AG10803 (cell line): Measurements from ENCODE around the gene KCNH1.

Experiments
- DNase-seq: peaks from one replicate; pipeline ENCODE4 v3.0.0; 2010; ENCODE audit warnings: low read depth
- H3K4me3 ChIP-seq: 2 replicates; pipeline ENCODE4 v1.5.1; 2011; ENCODE audit warnings: mild to moderate bottlenecking, low read length, control low read depth
- TF ChIP-seq, protein P1 (sequence below): conservative IDR thresholded peaks from 2 replicates; pipeline ENCODE4 v1.5.1; 2011; ENCODE audit warnings: mild to moderate bottlenecking, low read length, control low read depth, inconsistent platforms

Gene KCNH1

DNA sequence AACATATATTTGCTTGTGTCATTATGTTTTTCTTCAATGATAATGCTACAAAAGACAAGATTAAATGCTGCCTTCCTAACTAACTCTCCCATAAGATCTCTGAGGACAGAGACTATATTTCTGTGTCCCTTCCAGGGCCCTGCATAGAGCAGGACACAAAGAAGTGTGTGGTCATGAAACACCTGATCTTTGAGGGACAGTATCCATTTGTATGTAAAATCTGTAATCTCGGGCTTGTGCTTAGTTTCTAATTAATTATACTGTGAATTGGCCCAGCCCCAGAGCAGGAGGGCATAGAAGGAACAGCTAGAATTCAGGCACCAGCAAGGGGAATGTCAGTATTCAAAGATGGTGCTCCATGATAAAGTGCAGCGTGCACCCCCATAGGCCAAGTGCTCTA is 430.4 kb downstream of the KCNH1 start:
- H3K4me3 ChIP-seq: no peak overlapping the region
- DNase-seq: no peak
- TF ChIP-seq, protein P1, sequence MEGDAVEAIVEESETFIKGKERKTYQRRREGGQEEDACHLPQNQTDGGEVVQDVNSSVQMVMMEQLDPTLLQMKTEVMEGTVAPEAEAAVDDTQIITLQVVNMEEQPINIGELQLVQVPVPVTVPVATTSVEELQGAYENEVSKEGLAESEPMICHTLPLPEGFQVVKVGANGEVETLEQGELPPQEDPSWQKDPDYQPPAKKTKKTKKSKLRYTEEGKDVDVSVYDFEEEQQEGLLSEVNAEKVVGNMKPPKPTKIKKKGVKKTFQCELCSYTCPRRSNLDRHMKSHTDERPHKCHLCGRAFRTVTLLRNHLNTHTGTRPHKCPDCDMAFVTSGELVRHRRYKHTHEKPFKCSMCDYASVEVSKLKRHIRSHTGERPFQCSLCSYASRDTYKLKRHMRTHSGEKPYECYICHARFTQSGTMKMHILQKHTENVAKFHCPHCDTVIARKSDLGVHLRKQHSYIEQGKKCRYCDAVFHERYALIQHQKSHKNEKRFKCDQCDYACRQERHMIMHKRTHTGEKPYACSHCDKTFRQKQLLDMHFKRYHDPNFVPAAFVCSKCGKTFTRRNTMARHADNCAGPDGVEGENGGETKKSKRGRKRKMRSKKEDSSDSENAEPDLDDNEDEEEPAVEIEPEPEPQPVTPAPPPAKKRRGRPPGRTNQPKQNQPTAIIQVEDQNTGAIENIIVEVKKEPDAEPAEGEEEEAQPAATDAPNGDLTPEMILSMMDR: no peak

DNA sequence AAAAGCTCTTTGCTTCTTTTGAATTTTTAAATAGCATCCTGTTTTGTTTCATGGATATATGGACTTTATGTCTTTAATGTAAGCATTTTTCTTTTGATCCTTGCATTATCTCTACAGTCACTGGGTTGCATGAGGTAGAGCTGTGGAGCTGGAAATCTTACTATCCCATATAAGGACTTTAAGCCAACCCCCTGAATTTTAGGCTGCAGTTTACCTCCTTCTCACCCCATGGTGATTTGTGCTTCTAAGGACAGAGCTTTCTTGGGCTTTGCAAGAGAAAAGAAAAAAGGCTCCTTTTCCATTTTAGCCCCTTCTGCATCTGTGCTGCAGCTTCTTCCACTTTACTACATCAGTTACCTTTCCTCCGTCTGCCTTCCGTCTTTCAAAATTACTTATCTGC is 431.4 kb downstream of the KCNH1 start:
- H3K4me3 ChIP-seq: no peak overlapping the region
- TF ChIP-seq, protein P1: no peak
- DNase-seq: no peak

DNA sequence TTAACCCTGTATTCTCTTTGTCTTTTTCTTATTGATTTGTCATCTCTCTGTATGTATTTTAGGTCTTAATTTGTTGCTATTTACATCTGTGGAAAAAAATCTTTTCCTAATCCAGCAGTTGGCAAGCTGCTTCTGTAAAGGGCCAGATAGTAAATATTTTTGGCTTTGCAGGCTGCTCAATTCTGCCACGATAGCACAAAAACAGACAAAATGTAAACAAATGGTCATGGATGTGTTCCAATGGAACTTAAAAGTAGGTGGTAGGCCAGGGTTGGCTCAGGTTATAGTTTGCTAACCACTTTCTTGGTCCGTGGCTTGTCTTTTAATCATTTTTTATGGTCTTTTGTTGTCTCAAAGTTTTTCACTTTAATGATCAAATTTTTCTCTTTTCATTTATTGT is 433.4 kb downstream of the KCNH1 start:
- TF ChIP-seq, protein P1: no peak
- no peak overlapping the region for H3K4me3 ChIP-seq
- DNase-seq: peak; percentile 17

DNA sequence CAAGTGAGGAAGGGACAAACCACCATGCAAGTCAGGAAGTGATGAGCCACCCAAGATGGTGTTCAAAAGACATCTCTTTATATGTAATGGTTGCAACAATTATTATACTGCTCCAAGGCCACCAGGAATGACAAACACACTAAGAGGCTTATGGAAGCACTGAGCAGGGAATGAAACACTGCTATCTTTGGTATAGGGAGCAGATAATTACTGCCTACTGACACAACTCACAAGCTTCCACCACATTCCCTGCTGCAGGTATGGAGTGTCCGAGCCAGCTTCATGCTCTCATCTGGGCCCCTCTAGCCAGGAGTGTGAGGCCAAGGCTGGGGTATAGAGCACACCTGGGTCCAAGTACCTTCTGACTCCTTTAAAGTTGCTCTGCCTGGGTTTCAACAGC is 433.9 kb downstream of the KCNH1 start:
- no peak for DNase-seq
- TF ChIP-seq, protein P1: no peak
- H3K4me3 ChIP-seq: no peak overlapping the region

DNA sequence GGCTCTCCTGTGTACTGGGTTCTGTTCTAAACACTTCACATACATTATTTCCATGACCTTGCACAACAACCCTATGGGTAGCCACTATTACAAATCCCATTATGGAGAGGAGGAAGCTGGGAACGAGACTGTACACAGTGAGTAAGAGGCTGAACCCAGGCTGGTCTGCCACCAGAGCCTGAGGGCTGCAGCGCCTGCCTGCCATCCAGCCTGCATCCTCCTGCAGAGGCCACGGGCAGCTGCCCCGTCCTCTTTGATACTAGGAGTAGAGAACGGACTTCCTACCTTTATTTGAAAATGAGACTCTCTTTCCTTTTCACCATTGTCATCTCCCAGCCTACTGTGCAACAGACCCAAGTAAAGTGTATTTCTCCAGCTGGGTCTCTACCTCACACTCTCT is 435.3 kb downstream of the KCNH1 start:
- TF ChIP-seq, protein P1: no peak
- no peak for DNase-seq
- no peak overlapping the region for H3K4me3 ChIP-seq

DNA sequence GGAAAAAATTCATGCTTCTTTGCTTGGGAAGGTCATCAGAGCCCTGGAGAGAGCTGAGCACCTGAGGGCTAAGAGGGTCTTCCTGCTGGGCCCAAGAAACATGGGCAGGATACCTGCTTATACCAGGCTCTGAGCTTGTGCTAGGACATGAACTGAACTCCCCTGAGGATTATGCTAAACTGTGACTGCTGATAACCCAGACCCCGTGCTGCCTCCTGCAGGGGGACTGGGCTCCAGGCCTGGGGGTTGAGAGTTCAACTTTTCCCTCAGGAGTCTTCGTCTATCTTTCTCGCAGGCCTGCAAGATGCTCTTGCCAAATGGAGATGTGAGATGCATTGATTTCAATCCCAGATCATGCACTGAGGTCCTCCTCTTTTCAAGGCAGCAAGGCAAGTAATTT is 436.8 kb downstream of the KCNH1 start:
- TF ChIP-seq, protein P1: no peak
- no peak overlapping the region for H3K4me3 ChIP-seq
- no peak for DNase-seq

DNA sequence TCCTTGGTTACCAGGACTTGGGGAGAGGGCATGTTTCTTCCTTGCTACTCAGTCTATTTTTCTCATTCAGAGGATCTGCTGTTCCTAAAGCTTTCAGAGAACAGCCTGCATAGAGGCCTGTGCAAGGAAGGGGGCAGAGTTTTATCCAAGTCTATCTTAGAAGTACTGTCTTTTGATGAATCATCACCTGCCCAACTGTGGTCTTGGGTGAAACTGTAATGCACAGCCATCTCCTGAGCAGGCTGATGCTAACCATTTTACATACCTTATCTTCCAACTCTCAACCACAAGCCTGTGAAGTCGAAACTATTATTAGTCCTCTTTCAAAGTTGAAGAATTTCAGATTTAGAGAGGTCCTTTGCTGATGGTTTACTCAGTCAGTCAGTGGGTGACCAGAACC is 437.2 kb downstream of the KCNH1 start:
- TF ChIP-seq, protein P1: no peak
- H3K4me3 ChIP-seq: no peak overlapping the region
- DNase-seq: no peak
